Stomach (tissue), 9 donors: Measurements from ENCODE around the gene CAND2. TPM values are rescaled to one million over a fixed set of nuclear protein-coding genes. Genes with fewer than 3 reads are reported as not detected.
"Not testable (repeated sequence)": the region's sequence is repeated elsewhere in the genome, so short reads cannot be mapped to it uniquely, and the experiment has no call there.

Experiments
- DNase-seq, 2 donors: peaks; one replicate each; pipeline versions ENCODE4 v3.0.0 to v3.0.0-alpha.2; 2013 to 2019
- H3K27ac ChIP-seq, 5 donors: fragments of 200-600 bp in 4 of 5; sonication (generic) in 4 of 5; one replicate each; pipeline ENCODE4 v1.5.1; 2013 to 2019; ENCODE audit warnings: mild to moderate bottlenecking in 1 of 5, moderate library complexity in 1 of 5
- H3K27me3 ChIP-seq, 3 donors: fragments of 200-600 bp; sonication (generic); one replicate each; pipeline ENCODE4 v1.5.1; 2017 to 2019; ENCODE audit warnings: mixed run types in 1 of 3
- H3K36me3 ChIP-seq, 4 donors: fragments of 200-600 bp; sonication (generic); 1 replicate in 3 of 4; 2 replicates in 1 of 4; pipeline ENCODE4 v1.5.1; 2016 to 2019
- H3K4me1 ChIP-seq, 4 donors: fragments of 200-600 bp; sonication (generic); one replicate each; pipeline ENCODE4 v1.5.1; 2016 to 2019
- H3K4me3 ChIP-seq, 4 donors: fragments of 200-600 bp; sonication (generic) in 3 of 4; one replicate each; pipeline ENCODE4 v1.5.1; 2016 to 2019; ENCODE audit warnings: mild to moderate bottlenecking in 1 of 4
- H3K9me3 ChIP-seq, 4 donors: fragments of 200-600 bp; sonication (generic); one replicate each; pipeline ENCODE4 v1.5.1; 2016 to 2019
- EP300 ChIP-seq: sonication (generic); formaldehyde crosslinking; IDR thresholded peaks from one replicate; pipeline ENCODE4 v1.6.1; 2017; ENCODE audit warnings: antibody characterized with exemption
- POLR2A ChIP-seq, 4 donors: fragments of 450-650 bp; IDR thresholded peaks; one replicate each; pipeline ENCODE4 v1.6.1; 2016; ENCODE audit warnings: antibody characterized with exemption in 4 of 4, control low read depth in 2 of 4, mild to moderate bottlenecking in 1 of 4, moderate library complexity in 1 of 4
- POLR2AphosphoS5 ChIP-seq, 3 donors: sonication (generic); formaldehyde crosslinking; IDR thresholded peaks; one replicate each; pipeline ENCODE4 v1.6.1; 2016; ENCODE audit warnings: antibody characterized with exemption in 3 of 3
- WGBS, 5 donors: extraction: QIAGEN DNeasy Blood & Tissue Kit in 3 of 5; methylation state at CpG; one replicate each; pipeline versions ENCODE4 v1.1.5 to v1.1.7; 2013 to 2018; 5-methylcytosine and 5-hydroxymethylcytosine counted together
- intact Hi-C: fragments of 100-400 bp; cut with DNase I; formaldehyde crosslinking; loops from one replicate; pipeline ENCODE4 v1.15.1; 2023; ENCODE audit warnings: low total_unique reads
- polyA plus RNA-seq, 3 donors: library from polyadenylated mRNA; stranded (reverse); fragments of 200-250 nt; gene quantifications; one replicate each; pipeline ENCODE4 v1.2.3, GENCODE V29; 2013
- total RNA-seq, 5 donors: library from RNA; depleted of rRNA; stranded (reverse); fragments of >200 nt; gene quantifications; one replicate each; pipeline versions ENCODE4 v1.1.0 to v1.2.3, GENCODE V29; 2014 to 2016
- TF ChIP-seq, protein P1 (sequence below), 7 experiments: fragments of 450-650 bp in 4 of 7; fragments of 200-600 bp in 3 of 7; sonication (generic) in 3 of 7; IDR thresholded peaks; one replicate each; pipeline ENCODE4 v1.5.1; 2016 to 2019; ENCODE audit warnings: antibody characterized with exemption in 7 of 7, control low read depth in 2 of 7, mild to moderate bottlenecking in 1 of 7
- donor health status: healthy with polysubstance abuse.
- donor health status: Bipolar disorder and iron deficiency.
- donor health status: healthy.

CAND2 gene
- total and polyA plus RNA-seq, 8 donors = under 0.01 to 5.3 (median 2.8) TPM

DNA sequence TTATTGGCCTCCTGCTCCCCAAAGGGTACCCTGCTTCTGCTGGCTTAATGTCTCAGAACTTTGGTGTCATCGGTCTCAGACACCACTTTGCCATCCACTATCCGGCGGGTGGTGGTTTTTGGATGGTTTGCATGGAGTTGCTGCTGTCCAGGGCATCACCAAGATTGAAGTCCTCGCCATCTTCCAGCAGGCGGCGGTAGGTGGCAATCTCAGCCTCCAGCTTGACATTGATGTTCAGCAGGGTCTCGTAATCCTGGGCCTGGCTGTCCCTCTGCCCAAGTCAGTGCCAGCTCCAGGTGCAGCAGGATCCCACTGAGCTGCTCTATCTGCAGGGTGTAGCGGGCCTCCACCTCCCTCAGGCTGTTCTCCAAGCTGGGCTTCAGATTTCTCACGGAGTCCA is 9.1 kb upstream of the CAND2 start:
- H3K4me3 ChIP-seq, H3K36me3 ChIP-seq, H3K27me3 ChIP-seq, H3K27ac ChIP-seq, H3K4me1 ChIP-seq, intact Hi-C loops, H3K9me3 ChIP-seq: not testable (repeated sequence)
- TF ChIP-seq, protein P1, sequence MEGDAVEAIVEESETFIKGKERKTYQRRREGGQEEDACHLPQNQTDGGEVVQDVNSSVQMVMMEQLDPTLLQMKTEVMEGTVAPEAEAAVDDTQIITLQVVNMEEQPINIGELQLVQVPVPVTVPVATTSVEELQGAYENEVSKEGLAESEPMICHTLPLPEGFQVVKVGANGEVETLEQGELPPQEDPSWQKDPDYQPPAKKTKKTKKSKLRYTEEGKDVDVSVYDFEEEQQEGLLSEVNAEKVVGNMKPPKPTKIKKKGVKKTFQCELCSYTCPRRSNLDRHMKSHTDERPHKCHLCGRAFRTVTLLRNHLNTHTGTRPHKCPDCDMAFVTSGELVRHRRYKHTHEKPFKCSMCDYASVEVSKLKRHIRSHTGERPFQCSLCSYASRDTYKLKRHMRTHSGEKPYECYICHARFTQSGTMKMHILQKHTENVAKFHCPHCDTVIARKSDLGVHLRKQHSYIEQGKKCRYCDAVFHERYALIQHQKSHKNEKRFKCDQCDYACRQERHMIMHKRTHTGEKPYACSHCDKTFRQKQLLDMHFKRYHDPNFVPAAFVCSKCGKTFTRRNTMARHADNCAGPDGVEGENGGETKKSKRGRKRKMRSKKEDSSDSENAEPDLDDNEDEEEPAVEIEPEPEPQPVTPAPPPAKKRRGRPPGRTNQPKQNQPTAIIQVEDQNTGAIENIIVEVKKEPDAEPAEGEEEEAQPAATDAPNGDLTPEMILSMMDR (IDR thresholded peaks at IDR 0.05) = peak in 1 of 7 experiments; percentile 30
- DNase-seq = peak; percentile 53 to 73
- WGBS, 5 donors = 45 to 73% (median 50%) methylated on average over 9 of the region's 9 CpGs

DNA sequence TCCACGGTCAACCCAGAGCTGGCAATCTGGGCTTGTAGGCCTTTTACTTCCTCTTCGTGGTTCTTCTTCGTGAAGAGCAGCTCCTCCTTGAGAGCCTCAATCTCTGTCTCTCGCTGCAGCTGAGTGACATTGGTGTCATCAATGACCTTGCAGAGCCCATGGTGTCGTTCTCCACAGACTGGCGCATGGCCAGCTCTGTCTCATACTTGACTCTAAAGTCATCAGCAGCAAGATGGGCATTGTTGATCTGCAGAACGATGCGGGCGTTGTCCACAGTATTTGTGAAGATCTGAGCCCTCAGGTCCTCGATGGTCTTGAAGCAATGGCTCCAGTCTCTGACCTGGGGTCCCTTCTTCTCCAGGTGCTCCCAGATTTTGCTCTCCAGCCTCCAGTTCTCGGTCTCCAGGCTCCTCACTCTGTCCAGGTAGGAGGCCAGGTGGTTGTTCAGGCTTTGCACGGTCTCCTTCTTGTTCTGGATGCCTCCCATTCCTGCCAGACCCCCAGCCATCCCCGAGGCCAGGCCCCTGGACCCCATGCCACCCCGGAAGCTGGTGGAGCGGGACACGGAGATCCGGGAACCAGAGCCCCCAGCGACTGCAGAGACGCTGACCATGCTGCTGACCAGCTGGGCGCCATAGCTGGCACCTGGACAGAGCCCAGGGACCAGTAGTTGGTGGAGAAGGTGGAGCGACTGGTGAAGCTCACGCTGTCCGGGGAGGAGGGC is 8.4 kb upstream of the CAND2 start:
- intact Hi-C loops, H3K27ac ChIP-seq, H3K4me3 ChIP-seq, DNase-seq, H3K9me3 ChIP-seq, H3K36me3 ChIP-seq, H3K27me3 ChIP-seq, H3K4me1 ChIP-seq: not testable (repeated sequence)
- WGBS, 5 donors = 88 to 91% (median 88%) methylated on average over 18 to 23 of the region's 23 CpGs

DNA sequence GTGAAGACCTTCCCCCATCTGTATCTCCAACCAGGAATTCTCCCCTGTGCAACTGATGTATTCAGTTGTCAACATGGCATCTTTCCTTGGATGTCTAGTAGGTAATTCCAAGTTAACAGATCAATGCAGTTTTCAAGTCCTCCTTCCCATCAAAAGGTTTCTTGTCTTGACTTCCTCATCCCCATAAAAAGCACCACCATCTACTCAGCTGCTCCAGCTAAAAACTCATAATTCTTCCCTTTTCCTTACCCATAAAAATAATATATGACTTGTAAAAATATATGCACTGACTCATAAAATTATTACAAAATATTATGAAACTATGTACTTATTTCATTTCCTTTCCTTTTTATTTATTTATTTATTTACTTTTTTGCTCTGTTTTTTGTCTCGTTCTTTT is 5.0 kb upstream of the CAND2 start:
- WGBS, 5 donors = 74 to 96% (median 86%) methylated on average over 1 of the region's 1 CpG
- H3K36me3 ChIP-seq = no peaks in the 10 kb centered on the region
- peaks cover 0 to 3% (median 2%) of the 10 kb centered on the region in 3 donors for H3K27me3 ChIP-seq
- H3K9me3 ChIP-seq = no peaks in the 10 kb centered on the region
- H3K4me3 ChIP-seq = no peak overlapping the region
- intact Hi-C loops = no loop called here
- H3K4me1 ChIP-seq = peaks cover 0 to 7% (median 5%) of the 10 kb centered on the region in 4 donors
- no peak for DNase-seq
- no peak overlapping the region for H3K27ac ChIP-seq
- no peak for TF ChIP-seq EP300
- TF ChIP-seq POLR2A (IDR thresholded peaks at IDR 0.05) = no peak

DNA sequence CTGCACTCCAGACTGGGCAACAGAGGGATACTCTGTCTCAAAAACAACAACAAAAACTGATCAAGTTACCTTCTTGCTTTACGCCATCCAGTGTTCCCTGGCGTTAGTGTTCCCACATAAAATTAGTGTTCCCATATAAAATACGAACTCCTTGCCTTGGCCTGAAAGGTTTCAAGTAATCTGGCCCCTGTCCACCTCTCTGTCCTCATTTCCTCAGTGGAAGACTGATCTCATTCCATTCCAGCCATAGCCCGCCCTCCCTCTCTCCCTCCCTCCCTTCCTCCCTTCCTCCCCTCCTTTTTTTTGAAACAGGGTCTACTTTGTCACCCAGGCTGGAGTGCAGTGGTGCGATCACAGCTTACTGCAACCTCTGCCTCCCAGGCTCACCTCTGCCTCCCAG is 2.8 kb upstream of the CAND2 start:
- DNase-seq = no peak
- Histone ChIP-seq H3K9me3 (no peaks in the 10 kb centered on the region), H3K4me3 (no peak overlapping the region), H3K4me1 (peaks cover 5 to 25% (median 17%) of the 10 kb centered on the region in 4 donors), H3K36me3 (no peaks in the 10 kb centered on the region), H3K27me3 (peaks cover 0 to 7% (median 3%) of the 10 kb centered on the region in 3 donors), H3K27ac (no peak overlapping the region)
- WGBS, 5 donors = 78 to 93% (median 87%) methylated on average over 5 of the region's 5 CpGs
- no peak for TF ChIP-seq POLR2AphosphoS5 (IDR thresholded peaks at IDR 0.05)
- no peak for TF ChIP-seq EP300
- TF ChIP-seq, protein P1 (IDR thresholded peaks at IDR 0.05) = no peak
- no peak for TF ChIP-seq POLR2A (IDR thresholded peaks at IDR 0.05)
- intact Hi-C loops = no loop called here

DNA sequence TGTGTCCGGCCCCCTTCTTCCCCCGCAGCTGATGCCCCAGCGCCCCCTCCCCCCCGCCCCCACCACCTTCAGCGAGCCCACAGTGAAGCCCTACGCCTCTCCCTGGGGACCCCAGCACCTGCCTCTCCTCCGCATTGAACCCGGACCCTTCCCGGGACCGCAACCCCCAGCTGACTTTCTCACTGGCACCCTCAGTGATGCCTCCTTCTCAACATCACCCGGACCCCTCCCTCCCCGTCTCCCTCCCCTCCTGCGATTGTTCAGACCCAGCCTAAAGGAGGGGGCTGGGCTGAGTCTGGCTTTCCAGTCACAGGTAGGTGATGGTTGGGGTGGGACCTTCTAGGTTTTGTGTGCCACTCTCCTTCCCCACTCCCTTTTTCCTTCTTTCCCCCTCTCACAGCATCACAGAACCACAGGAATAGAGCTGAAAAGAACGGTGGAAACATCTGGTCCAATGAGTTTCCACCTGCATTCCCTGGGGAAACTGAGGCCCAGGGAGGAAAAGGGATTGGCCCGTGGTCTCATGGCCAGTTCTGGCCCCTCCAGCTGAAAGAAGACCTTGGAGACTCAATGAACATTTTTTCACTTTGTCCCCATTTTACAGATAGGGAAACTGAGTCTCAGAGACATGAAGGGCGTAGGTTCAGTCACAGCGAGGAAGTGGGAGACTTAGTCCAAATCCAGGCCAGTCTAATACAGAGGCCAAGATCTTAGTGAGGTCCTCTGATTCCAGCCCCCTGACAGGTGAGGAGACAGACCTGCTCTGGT is 828 bp downstream of the CAND2 start:
- TF ChIP-seq, protein P1 (IDR thresholded peaks at IDR 0.05) = no peak
- TF ChIP-seq EP300 (no peak), POLR2AphosphoS5 (IDR thresholded peaks at IDR 0.05) (no peak), POLR2A (IDR thresholded peaks at IDR 0.05) (no peak)
- no peaks in the 10 kb centered on the region for H3K36me3 ChIP-seq
- peak overlapping the region in 4 of 5 donors; percentile 69 to 91 (median 82) for H3K27ac ChIP-seq
- no peaks in the 10 kb centered on the region for H3K9me3 ChIP-seq
- peaks cover 0 to 7% (median 3%) of the 10 kb centered on the region in 3 donors for H3K27me3 ChIP-seq
- intact Hi-C loops = no loop called here
- 45 to 63% (median 57%) methylated on average over 12 to 17 of the region's 17 CpGs for WGBS, 5 donors
- H3K4me1 ChIP-seq = peaks cover 5 to 25% (median 17%) of the 10 kb centered on the region in 4 donors
- peak overlapping the region; percentile 60 to 66 (median 63) for H3K4me3 ChIP-seq
- no peak for DNase-seq
